Fibroblast of skin of abdomen (primary cell): ENCODE measurements around the gene TESK1.

Experiments used
- DNase-seq: peaks from one replicate; pipeline ENCODE4 v3.0.0-alpha.2; 2013

Gene TESK1

DNA sequence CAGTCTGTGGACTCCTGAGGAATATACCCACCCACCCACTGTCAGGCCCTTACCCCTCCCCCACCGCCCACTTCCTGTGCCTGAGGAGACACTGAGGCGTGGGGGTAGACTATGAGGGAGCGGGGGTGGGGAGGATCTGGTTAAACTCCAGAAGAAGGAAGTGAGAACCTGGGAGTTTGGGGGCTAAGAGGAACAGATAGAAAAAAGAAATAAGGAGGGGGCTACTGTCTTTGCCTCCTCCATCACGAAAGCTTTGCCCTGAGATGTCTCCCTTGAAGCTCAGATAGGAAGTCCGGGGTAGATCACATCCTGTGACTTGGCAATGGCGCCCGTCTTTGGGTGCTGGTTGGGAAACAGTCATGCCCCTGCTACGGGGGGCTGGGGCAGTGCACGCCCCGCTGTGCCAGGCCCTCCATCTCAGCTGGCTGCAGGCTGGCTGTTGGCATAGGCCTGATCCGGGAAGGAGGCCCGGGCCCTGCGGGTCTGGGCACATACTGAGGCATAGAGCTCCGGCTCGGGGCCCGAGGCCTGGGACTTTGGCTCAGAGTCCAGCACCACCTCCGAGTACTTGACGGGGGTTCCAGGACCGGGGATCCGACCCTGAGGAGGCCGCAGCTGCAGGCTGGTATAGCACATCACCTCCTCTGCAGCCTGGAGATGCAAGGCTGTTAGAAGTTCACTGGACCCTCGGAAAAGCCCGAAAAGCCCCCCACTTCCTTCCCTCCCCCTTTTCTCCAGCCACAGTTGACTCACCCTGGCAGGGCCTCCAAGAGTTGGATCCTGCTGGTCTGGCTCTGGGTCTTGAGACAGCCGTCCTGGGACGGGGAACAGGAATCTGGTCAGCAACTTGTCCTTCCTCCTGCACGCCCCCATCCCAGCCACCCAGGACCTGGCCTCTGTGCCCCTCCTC lies 44.6 kb downstream of the TESK1 start:
- DNase-seq: no peak

DNA sequence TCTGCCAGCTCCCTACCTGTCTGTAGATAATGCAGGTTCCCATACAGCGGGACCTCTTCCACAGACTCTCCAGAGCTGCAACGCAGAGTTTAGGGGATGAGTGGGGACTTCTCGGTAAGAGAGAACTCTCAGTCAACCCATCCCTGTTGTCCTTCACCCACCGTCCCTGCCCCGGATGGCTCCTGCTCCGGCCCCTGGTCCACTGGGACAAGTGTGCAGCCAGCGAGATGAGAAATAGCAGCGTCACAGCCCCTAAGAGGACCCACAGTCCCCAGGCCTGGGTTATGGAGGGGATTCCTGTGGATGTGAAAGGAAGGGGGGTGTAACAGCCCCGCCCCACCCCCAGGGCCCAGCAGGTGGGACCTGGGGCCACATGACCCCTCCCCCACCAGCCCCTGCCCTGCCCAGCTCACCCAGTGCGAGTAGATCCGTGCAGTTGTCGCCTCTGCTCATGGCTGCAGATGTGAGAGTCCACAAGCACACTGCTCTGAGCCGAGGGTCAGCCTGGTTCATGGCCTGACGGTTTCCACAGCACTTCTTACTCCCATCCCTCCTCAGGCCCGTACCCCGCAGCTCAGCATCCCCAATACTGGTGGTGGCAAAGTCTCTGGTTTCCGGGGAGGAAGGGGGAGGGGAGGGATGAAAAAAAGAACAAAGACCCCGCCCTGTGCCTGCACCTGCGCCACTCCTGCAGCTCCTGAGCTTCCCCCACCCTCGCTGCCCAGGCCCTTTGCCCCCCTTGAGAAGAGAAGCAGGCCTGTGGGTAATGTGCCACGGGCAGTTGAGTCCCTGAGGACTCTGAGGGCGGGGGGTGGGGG lies 45.5 kb downstream of the TESK1 start, which contains the start of gene SIT1:
Gene SIT1, minus strand, starts transcription at position 591 of the 818 bp plus-strand sequence. Its CDS starts 78 bp downstream, at position 513.
- no peak for DNase-seq

DNA sequence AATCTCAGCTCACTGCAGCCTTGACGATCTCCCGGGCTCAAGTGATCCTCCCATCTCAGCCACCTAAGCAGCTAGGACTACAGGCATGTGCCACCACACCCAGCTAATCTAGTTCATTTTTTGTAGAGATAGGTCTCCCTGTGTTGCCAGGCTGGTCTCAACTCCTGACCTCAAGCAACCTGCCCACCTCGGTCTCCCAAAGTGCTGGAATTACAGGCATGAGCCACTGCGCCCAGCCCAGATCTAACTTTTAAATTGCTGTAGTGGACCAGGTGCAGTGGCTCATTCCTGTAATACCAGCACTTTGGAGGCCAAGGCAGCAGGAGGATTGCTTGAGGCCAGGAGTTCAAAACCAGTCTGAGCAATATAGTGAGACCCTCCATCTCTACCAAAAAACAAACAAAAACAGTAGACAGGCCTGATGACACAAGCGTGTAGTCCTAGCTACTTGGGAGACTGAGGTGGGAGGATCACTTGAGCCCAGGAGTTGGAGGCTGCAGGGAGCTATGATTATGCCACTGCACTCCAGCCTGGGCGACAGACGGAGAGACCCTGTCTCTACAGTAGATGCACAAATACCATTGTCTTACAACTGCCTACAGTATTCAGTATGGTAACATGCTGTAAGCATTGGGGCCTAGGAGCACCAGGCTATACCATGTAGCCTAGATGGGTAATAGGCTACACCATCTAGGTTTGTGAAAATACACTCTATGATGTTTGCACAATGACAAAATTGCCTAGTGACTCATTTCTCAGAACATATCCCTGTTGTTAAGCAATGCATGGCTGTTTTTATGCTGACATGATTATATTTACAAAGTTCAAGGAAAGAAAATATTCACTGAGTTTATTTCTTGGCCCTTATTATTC lies 47.1 kb downstream of the TESK1 start:
- DNase-seq: no peak

DNA sequence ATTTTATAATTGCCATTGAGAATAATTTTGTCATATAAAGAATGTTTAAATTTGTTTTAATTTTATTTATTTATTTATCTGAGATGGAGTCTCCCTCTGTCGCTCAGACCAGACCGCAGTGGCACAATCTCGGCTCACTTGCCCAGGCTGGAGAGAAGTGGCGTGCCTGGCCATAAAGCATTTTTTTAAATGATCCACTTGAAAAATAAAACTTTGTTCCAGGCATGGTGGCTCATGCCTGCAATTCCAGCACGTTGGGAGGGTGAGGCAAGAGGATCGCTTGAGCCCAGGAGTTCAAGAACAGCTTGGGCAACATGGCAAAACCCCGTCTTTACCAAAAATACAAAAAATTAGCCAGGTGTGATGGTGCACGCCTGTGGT lies 47.8 kb downstream of the TESK1 start:
- no peak for DNase-seq

DNA sequence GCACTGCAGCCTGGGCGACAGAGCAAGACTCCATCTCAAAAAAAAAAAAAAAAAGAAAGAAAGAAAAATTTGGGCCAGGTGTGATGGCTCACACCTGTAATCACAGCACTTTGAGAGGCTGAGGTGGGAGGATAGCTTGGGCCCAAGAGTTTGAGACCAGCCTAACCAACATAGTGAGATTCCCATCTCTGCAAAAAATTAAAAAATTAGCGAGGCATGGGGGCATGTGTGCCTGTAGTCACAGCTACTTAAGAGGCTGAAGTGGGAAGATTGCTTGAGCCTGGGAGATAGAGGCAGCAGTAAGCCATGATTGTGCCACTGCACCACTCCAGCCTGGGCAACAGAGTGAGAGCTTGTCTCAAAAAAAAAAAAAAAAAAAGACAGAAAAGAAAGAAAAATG lies 48.5 kb downstream of the TESK1 start:
- no peak for DNase-seq

DNA sequence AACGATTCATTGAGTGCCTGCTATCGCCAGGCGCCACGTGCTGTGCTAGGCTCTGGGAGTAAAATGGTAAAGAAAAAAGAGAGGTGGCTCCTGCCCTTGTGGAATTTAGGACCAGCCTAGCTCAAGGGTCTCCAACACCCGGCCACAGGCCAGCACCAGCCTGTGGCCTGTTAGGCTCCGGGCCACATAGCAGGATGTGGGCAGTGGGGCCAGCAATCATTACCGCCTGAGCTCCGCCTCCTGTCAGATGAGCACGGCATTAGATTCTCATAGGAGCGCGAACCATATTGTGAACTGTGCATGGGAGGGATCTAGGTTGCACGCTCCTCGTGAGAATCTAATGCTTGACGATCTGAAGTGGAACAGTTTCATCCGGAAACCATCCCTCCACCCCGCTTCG lies 51.3 kb downstream of the TESK1 start:
- DNase-seq: no peak

DNA sequence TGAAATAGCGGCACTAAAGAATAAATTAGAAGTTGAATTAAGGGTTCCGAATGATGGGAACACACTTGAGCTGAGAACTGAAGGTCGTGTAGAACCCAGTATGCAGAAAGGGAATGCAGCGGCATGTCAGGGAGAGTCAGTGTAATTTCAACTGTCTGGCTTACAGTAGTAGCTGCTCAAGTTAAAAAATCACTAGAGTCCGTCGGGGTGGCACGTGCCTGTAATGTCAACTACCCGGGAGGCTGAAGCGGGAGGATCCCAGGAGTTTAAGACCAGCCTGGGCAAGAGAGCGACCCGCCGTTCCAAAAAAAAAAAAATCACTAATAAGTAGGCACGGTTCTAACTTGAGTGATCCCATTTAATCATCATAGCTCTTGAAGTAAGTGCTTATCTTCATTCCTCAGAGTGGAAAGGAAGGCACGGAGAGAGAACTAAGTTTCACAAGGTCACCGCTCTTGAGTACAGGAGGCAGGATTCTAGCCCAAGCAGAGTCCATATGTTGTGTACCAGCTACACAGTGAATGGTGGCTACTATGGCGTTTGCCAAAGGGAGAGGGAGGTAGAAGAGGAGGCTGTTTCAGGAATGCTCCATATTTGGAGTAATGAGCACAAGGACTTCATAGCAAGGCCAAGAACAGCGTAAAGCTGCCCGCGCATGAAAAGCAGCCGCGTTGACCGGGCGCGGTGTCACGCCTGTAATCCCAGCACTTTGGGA lies 51.9 kb downstream of the TESK1 start:
- no peak for DNase-seq

DNA sequence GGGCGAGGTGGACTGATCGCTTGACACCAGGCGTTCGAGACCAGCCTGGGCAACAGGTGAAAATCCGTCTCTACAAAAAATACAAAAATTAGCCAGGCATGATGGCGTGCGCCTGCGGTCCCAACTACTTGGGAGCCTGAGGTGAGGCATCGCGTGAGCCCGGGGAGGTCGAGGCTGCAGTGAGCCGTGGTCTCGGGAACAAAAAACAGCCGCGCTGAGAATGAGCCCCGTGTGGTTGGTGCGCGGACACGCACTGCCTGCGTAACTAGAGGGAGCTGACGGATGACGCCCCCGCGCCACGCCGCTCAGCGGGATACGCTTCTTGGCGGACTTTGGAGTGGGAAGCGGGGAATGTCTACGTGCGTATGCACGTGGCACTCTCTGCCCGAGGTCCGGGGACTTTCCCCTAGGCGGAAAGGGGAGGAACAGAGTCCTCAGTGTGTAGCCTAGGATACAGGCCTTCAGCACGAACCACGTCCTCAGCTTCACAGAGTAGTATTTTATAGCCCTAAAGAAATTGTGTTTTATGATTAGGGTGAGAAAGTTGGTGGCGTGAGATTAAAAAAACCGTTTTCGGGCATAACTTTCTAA lies 52.6 kb downstream of the TESK1 start, which contains the start of gene RMRP:
Gene RMRP, minus strand, starts transcription at position 474 of the 591 bp plus-strand sequence.
- DNase-seq: peak; percentile 100

DNA sequence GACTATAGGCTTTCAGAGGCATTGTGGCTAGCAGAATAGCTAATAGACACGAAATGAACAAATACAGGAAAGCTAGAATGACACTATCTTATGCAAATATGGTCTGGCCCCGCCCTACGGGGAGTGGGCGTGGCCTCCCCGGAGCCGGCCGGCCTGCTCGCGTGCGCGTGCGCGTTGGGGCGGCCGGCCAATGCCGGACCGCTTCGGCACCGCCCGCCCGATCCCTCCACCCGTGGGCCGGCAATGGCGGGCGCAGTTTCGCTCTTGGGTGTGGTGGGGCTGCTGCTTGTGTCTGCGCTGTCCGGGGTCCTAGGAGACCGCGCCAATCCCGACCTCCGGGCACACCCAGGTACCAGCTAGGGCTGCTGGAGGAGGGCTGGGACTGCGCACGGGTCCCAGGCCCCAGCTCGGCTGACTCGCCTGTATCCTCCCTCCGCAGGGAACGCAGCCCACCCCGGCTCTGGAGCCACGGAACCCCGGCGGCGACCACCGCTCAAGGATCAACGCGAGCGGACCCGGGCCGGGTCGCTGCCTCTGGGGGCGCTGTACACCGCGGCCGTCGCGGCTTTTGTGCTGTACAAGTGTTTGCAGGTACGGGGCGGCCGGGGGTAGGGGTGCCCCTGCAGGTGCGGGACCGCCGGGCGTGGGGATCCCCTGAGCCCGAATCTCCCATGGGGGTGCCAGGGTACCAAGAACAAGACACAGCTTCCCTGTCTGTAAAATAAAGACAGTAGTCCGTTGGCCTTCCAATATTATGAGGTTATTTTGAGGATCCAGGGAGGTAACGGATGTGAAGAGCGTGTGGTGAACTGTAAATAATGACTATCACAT lies 53.3 kb downstream of the TESK1 start, which contains the start of gene CCDC107:
Gene CCDC107, plus strand, starts transcription at position 156 of the 831 bp plus-strand sequence. Its CDS starts 88 bp downstream, at position 244.
- peak; percentile 82 for DNase-seq

DNA sequence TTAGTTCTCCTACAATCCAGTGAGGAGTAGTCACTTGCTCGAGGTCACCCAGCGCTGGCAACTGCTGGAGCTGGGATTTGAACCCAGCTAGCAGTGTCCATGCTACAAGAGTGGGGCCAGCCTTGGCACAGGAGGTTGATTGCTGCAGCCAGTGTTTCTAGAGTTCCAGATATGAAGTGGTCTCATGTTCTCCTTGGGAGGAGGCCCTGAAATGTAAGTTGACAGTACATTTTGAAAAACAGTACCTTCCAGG lies 53.8 kb downstream of the TESK1 start:
- DNase-seq: peak; percentile 54

DNA sequence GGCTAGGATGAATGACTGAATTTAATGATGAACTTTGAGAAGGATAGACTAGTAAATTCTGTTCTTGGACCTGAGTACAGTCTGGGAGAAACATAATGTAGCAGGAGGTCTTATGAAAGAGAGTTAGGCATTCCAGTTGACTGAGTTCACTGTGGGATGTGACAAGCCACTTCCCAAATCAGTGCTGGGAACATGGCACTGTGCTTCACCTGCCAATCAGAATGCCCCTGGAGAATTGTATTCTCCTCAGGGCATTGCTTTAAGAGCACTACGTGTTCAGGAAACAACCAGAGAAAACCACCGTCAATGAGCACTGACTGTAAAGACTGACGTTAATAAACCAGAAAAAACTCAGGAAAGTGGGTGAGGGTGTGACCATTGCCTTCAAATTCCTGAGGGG lies 54.3 kb downstream of the TESK1 start:
- no peak for DNase-seq
